Mammary epithelial cell (primary cell): ENCODE data around the gene DCN.

ENCODE experiments used
- EZH2 ChIP-seq: IDR thresholded peaks from 2 replicates; pipeline ENCODE4 v1.6.1; 2012; ENCODE audit warnings: low read length, inconsistent platforms, borderline replicate concordance
- TF ChIP-seq, protein P1 (sequence below), 2 donors: IDR thresholded peaks in 1 of 2; conservative IDR thresholded peaks in 1 of 2; 2 replicates each; pipeline ENCODE4 v1.5.1; 2011 to 2012; ENCODE audit warnings: inconsistent platforms in 2 of 2, low read length in 2 of 2, mild to moderate bottlenecking in 2 of 2, control low read depth in 1 of 2, low read depth in 1 of 2; ENCODE audit not compliant: insufficient read depth in 1 of 2; ENCODE audit errors: extremely low read depth in 1 of 2

GRCh38 chr12:91178139-91178561 lies 4.5 kb downstream of the DCN start:
- TF ChIP-seq, protein P1, sequence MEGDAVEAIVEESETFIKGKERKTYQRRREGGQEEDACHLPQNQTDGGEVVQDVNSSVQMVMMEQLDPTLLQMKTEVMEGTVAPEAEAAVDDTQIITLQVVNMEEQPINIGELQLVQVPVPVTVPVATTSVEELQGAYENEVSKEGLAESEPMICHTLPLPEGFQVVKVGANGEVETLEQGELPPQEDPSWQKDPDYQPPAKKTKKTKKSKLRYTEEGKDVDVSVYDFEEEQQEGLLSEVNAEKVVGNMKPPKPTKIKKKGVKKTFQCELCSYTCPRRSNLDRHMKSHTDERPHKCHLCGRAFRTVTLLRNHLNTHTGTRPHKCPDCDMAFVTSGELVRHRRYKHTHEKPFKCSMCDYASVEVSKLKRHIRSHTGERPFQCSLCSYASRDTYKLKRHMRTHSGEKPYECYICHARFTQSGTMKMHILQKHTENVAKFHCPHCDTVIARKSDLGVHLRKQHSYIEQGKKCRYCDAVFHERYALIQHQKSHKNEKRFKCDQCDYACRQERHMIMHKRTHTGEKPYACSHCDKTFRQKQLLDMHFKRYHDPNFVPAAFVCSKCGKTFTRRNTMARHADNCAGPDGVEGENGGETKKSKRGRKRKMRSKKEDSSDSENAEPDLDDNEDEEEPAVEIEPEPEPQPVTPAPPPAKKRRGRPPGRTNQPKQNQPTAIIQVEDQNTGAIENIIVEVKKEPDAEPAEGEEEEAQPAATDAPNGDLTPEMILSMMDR (conservative IDR thresholded peaks at IDR 0.05 in 1 of 2, IDR thresholded peaks at IDR 0.05 in 1 of 2; ENCODE audit: extremely low read depth in 1 of 2, insufficient read depth in 1 of 2, low read depth in 1 of 2, low read length in 2 of 2) = peak; percentile 35 to 64
- no peak for TF ChIP-seq EZH2
